BLaER1 treated with 17β-estradiol and CSF1 and Interleukin-3, amounts not matched to agents 10 nM and 100 nM (cell line): ENCODE measurements around the gene ITFG1.
A peak's percentile ranks its signal among the peaks of the same experiment; 100 is the strongest.

ENCODE experiments used
- H3K27ac ChIP-seq, 11 experiments: shearing (Covaris generic); formaldehyde crosslinking; 2 replicates each; pipeline ENCODE4 v1.8.1; 2022
- H3K27me3 ChIP-seq, 11 experiments: shearing (Covaris generic); formaldehyde crosslinking; 2 replicates each; pipeline ENCODE4 v1.8.1; 2022
- H3K36me3 ChIP-seq, 11 experiments: shearing (Covaris generic); formaldehyde crosslinking; 2 replicates each; pipeline ENCODE4 v1.8.1; 2022
- H3K4me1 ChIP-seq, 10 experiments: shearing (Covaris generic); formaldehyde crosslinking; 2 replicates each; pipeline ENCODE4 v1.8.1; 2022
- H3K4me2 ChIP-seq, 11 experiments: shearing (Covaris generic); formaldehyde crosslinking; 2 replicates each; pipeline ENCODE4 v1.8.1; 2022
- H3K4me3 ChIP-seq, 10 experiments: shearing (Covaris generic); formaldehyde crosslinking; 2 replicates each; pipeline ENCODE4 v1.8.1; 2022
- H3K9ac ChIP-seq, 11 experiments: shearing (Covaris generic); formaldehyde crosslinking; 2 replicates each; pipeline ENCODE4 v1.8.1; 2022
- H3K9me3 ChIP-seq, 11 experiments: shearing (Covaris generic); formaldehyde crosslinking; replicated peaks in 1 of 11; 2 replicates each; pipeline ENCODE4 v1.8.1; 2022
- H4K20me1 ChIP-seq, 11 experiments: shearing (Covaris generic); formaldehyde crosslinking; 2 replicates each; pipeline ENCODE4 v1.8.1; 2022
- Cebpa-rat ChIP-seq, 11 experiments: shearing (Covaris generic); IDR thresholded peaks; 2 replicates each; pipeline ENCODE4 v1.8.1; 2022

The ITFG1 gene

GRCh38 chr16:47431960-47432359 lies 28.9 kb downstream of the ITFG1 start:
- H3K36me3 ChIP-seq: peaks cover 26 to 71% (median 51%) of the 10 kb centered on the region in 11 experiments
- no peak overlapping the region for H3K4me3 ChIP-seq
- no peak overlapping the region for H3K27ac ChIP-seq
- 0 out of 20 replicates have a peak, but pooled peaks cover 0 to 2% (median 0%) of the 10 kb centered on the region in 10 experiments for H3K4me1 ChIP-seq
- H3K9me3 ChIP-seq: peaks cover 0 to 20% (median 11%) of the 10 kb centered on the region in 11 experiments; a peak in 14 of 22 replicates
- peaks cover 0 to 13% (median 0%) of the 10 kb centered on the region in 11 experiments; a peak in 2 of 22 replicates for H4K20me1 ChIP-seq
- no peaks in the 10 kb centered on the region for H3K27me3 ChIP-seq
- H3K9ac ChIP-seq: no peak overlapping the region
- no peak overlapping the region for H3K4me2 ChIP-seq
- TF ChIP-seq Cebpa-rat (IDR thresholded peaks at IDR 0.05): no peak

- Histone ChIP-seq H3K36me3 (peaks cover 57 to 80% (median 66%) of the 10 kb centered on the region in 11 experiments), H4K20me1 (0 out of 22 replicates have a peak, but pooled peaks cover 0 to 5% (median 0%) of the 10 kb centered on the region in 11 experiments), H3K27ac (no peak overlapping the region), H3K4me1 (0 out of 20 replicates have a peak, but pooled peaks cover 0 to under 1% (median 0%) of the 10 kb centered on the region in 10 experiments), H3K4me2 (no peak overlapping the region), H3K9ac (no peak overlapping the region), H3K9me3 (peaks cover 5 to 26% (median 17%) of the 10 kb centered on the region in 11 experiments; a peak in 20 of 22 replicates), H3K27me3 (no peaks in the 10 kb centered on the region), H3K4me3 (no peak overlapping the region)
- TF ChIP-seq Cebpa-rat (IDR thresholded peaks at IDR 0.05): no peak
Observed at GRCh38 chr16:47426806-47427205, 34.1 kb downstream of the ITFG1 start.

- H3K4me1 ChIP-seq: no peaks in the 10 kb centered on the region
- no peak overlapping the region for H3K4me3 ChIP-seq
- H3K4me2 ChIP-seq: no peak overlapping the region
- no peak for TF ChIP-seq Cebpa-rat (IDR thresholded peaks at IDR 0.05)
- no peaks in the 10 kb centered on the region for H3K27me3 ChIP-seq
- H3K27ac ChIP-seq: no peak overlapping the region
- no peaks in the 10 kb centered on the region for H4K20me1 ChIP-seq
- H3K9ac ChIP-seq: no peak overlapping the region
- H3K9me3 ChIP-seq: peaks cover 0 to 17% (median 11%) of the 10 kb centered on the region in 11 experiments; a peak in 13 of 22 replicates
- peaks cover 54 to 79% (median 62%) of the 10 kb centered on the region in 11 experiments for H3K36me3 ChIP-seq
Observed at GRCh38 chr16:47424846-47425245, 36.0 kb downstream of the ITFG1 start.

GRCh38 chr16:47416869-47417268 lies 44.0 kb downstream of the ITFG1 start:
- Histone ChIP-seq H3K4me2 (no peak overlapping the region), H4K20me1 (peaks cover 0 to 7% (median 0%) of the 10 kb centered on the region in 11 experiments; a peak in 3 of 22 replicates), H3K4me1 (no peaks in the 10 kb centered on the region), H3K27ac (no peak overlapping the region), H3K9ac (no peak overlapping the region), H3K4me3 (no peak overlapping the region), H3K9me3 (no peaks in the 10 kb centered on the region), H3K36me3 (peaks cover 14 to 56% (median 37%) of the 10 kb centered on the region in 11 experiments; a peak in 20 of 22 replicates), H3K27me3 (no peaks in the 10 kb centered on the region)
- TF ChIP-seq Cebpa-rat (IDR thresholded peaks at IDR 0.05): no peak

GRCh38 chr16:47413041-47413440 lies 47.8 kb downstream of the ITFG1 start:
- TF ChIP-seq Cebpa-rat (IDR thresholded peaks at IDR 0.05): no peak
- Histone ChIP-seq H3K4me1 (no peaks in the 10 kb centered on the region), H3K9me3 (no peaks in the 10 kb centered on the region; a peak in 1 of 22 replicates), H3K27me3 (no peaks in the 10 kb centered on the region), H3K27ac (no peak overlapping the region), H3K4me3 (no peak overlapping the region), H3K9ac (no peak overlapping the region), H3K36me3 (peaks cover 21 to 58% (median 36%) of the 10 kb centered on the region in 11 experiments; a peak in 21 of 22 replicates), H4K20me1 (peaks cover 0 to 11% (median 0%) of the 10 kb centered on the region in 11 experiments; a peak in 5 of 22 replicates), H3K4me2 (no peak overlapping the region)

GRCh38 chr16:47408491-47408890 lies 52.4 kb downstream of the ITFG1 start:
- no peak overlapping the region for H3K4me3 ChIP-seq
- no peaks in the 10 kb centered on the region for H3K27me3 ChIP-seq

GRCh38 chr16:47395733-47396498 lies 64.9 kb downstream of the ITFG1 start:
- peaks cover 0 to 30% (median 0%) of the 10 kb centered on the region in 11 experiments; a peak in 5 of 22 replicates for H3K27me3 ChIP-seq
- H3K9me3 ChIP-seq: no peaks in the 10 kb centered on the region
- H3K9ac ChIP-seq: no peak overlapping the region
- no peak overlapping the region for H3K27ac ChIP-seq
- no peak overlapping the region for H3K4me3 ChIP-seq
- H4K20me1 ChIP-seq: peaks cover 0 to 75% (median 16%) of the 10 kb centered on the region in 11 experiments; a peak in 11 of 22 replicates
- peak overlapping the region in 2 of 11 experiments; percentile 41; a peak in 4 of 22 replicates for H3K4me2 ChIP-seq
- TF ChIP-seq Cebpa-rat (IDR thresholded peaks at IDR 0.05): no peak
- H3K36me3 ChIP-seq: peaks cover 0 to 18% (median 9%) of the 10 kb centered on the region in 11 experiments; a peak in 8 of 22 replicates
- peaks cover 12 to 27% (median 16%) of the 10 kb centered on the region in 10 experiments for H3K4me1 ChIP-seq

More at GRCh38 chr16:47408491-47408890, 52.4 kb downstream of the ITFG1 start:
- no peak overlapping the region for H3K9ac ChIP-seq
- TF ChIP-seq Cebpa-rat (IDR thresholded peaks at IDR 0.05): no peak
- H3K9me3 ChIP-seq: no peaks in the 10 kb centered on the region; a peak in 1 of 22 replicates
- H3K36me3 ChIP-seq: peaks cover 8 to 41% (median 21%) of the 10 kb centered on the region in 11 experiments; a peak in 19 of 22 replicates
- peaks cover 0 to 9% (median 0%) of the 10 kb centered on the region in 11 experiments; a peak in 3 of 22 replicates for H4K20me1 ChIP-seq
- H3K27ac ChIP-seq: no peak overlapping the region
- H3K4me2 ChIP-seq: no peak overlapping the region
- H3K4me1 ChIP-seq: no peaks in the 10 kb centered on the region

GRCh38 chr16:47392081-47392480 lies 68.8 kb downstream of the ITFG1 start:
- Histone ChIP-seq H3K4me2 (peak overlapping the region; percentile 42 to 73 (median 58)), H3K4me3 (no peak overlapping the region), H3K4me1 (peaks cover 12 to 27% (median 15%) of the 10 kb centered on the region in 10 experiments), H3K9me3 (no peaks in the 10 kb centered on the region), H4K20me1 (peaks cover 0 to 95% (median 16%) of the 10 kb centered on the region in 11 experiments; a peak in 11 of 22 replicates), H3K27me3 (peaks cover 0 to 46% (median 0%) of the 10 kb centered on the region in 11 experiments; a peak in 5 of 22 replicates), H3K27ac (no peak overlapping the region), H3K36me3 (peaks cover 4 to 21% (median 9%) of the 10 kb centered on the region in 11 experiments; a peak in 10 of 22 replicates), H3K9ac (no peak overlapping the region)
- TF ChIP-seq Cebpa-rat (IDR thresholded peaks at IDR 0.05): no peak

- peaks cover 3 to 41% (median 11%) of the 10 kb centered on the region in 11 experiments; a peak in 13 of 22 replicates for H3K36me3 ChIP-seq
- H3K4me1 ChIP-seq: peaks cover 10 to 18% (median 13%) of the 10 kb centered on the region in 10 experiments
- H3K27me3 ChIP-seq: peaks cover 0 to 33% (median 0%) of the 10 kb centered on the region in 11 experiments; a peak in 5 of 22 replicates
- H3K27ac ChIP-seq: no peak overlapping the region
- peaks cover 0 to 86% (median 16%) of the 10 kb centered on the region in 11 experiments; a peak in 12 of 22 replicates for H4K20me1 ChIP-seq
- no peak overlapping the region for H3K9ac ChIP-seq
- no peaks in the 10 kb centered on the region for H3K9me3 ChIP-seq
- no peak overlapping the region for H3K4me3 ChIP-seq
- no peak for TF ChIP-seq Cebpa-rat (IDR thresholded peaks at IDR 0.05)
- H3K4me2 ChIP-seq: no peak overlapping the region
Observed at GRCh38 chr16:47388705-47389104, 72.2 kb downstream of the ITFG1 start.
